Keratinocyte (primary cell): Measurements from ENCODE around the gene PFDN5. TPM values are rescaled to one million over a fixed set of nuclear protein-coding genes. Genes with fewer than 3 reads are reported as not detected.

ENCODE experiments used
- DNase-seq: peaks from one replicate; pipeline ENCODE4 v3.0.0-alpha.2; 2011; ENCODE audit warnings: low read depth, missing footprints, low spot score
- FAIRE-seq: peaks from 2 replicates; lab custom pipeline; 2011; peaks lifted over from hg19 to GRCh38; lab: Jason Lieb, UNC
- H2AFZ ChIP-seq: 2 replicates; pipeline ENCODE4 v1.6.0; 2012; ENCODE audit warnings: low read length, control low read depth, inconsistent platforms; ENCODE audit not compliant: control insufficient read depth
- H3K27ac ChIP-seq: 2 replicates; pipeline ENCODE4 v1.5.1; 2011; ENCODE audit warnings: low read length; ENCODE audit not compliant: control insufficient read depth, insufficient read depth
- H3K27me3 ChIP-seq: 3 replicates; pipeline ENCODE4 v1.6.0; 2011; ENCODE audit warnings: low read length; ENCODE audit not compliant: control insufficient read depth, insufficient read depth; ENCODE audit errors: extremely low read depth
- H3K36me3 ChIP-seq, 2 experiments: 2 replicates in 1 of 2; 3 replicates in 1 of 2; pipeline ENCODE4 v1.5.1; 2011; ENCODE audit warnings: low read length in 2 of 2, mild to moderate bottlenecking in 1 of 2; ENCODE audit not compliant: control insufficient read depth in 2 of 2, insufficient read depth in 2 of 2; ENCODE audit errors: extremely low read depth in 1 of 2
- H3K4me1 ChIP-seq: 3 replicates; pipeline ENCODE4 v1.5.1; 2011; ENCODE audit warnings: low read length; ENCODE audit not compliant: control insufficient read depth, insufficient read depth; ENCODE audit errors: extremely low read depth
- H3K4me2 ChIP-seq: 3 replicates; pipeline ENCODE4 v1.6.0; 2011; ENCODE audit warnings: low read depth, low read length; ENCODE audit not compliant: control insufficient read depth, insufficient read depth; ENCODE audit errors: extremely low read depth
- H3K4me3 ChIP-seq, 3 experiments: fragments of 200-600 bp in 1 of 3; sonication (generic) in 1 of 3; 2 replicates in 2 of 3; 3 replicates in 1 of 3; pipeline ENCODE4 v1.5.1; 2011 to 2016; ENCODE audit warnings: low read length in 3 of 3, mild to moderate bottlenecking in 3 of 3, control low read depth in 2 of 3, inconsistent platforms in 1 of 3, low read depth in 1 of 3, mixed read lengths in 1 of 3, mixed run types in 1 of 3, moderate library complexity in 1 of 3; ENCODE audit not compliant: control insufficient read depth in 2 of 3, insufficient read depth in 2 of 3; ENCODE audit errors: extremely low read depth in 1 of 3
- H3K79me2 ChIP-seq: 2 replicates; pipeline ENCODE4 v1.6.0; 2012; ENCODE audit warnings: low read length; ENCODE audit not compliant: control insufficient read depth, insufficient read depth
- H3K9ac ChIP-seq: 3 replicates; pipeline ENCODE4 v1.6.0; 2011; ENCODE audit warnings: low read length; ENCODE audit not compliant: control insufficient read depth, insufficient read depth; ENCODE audit errors: extremely low read depth
- H3K9me1 ChIP-seq: 3 replicates; pipeline ENCODE4 v1.6.0; 2011; ENCODE audit warnings: low read length; ENCODE audit not compliant: control insufficient read depth, insufficient read depth; ENCODE audit errors: extremely low read depth
- H3K9me3 ChIP-seq: 2 replicates; pipeline ENCODE4 v1.5.1; 2012; ENCODE audit warnings: low read depth, low read length; ENCODE audit not compliant: control insufficient read depth
- H4K20me1 ChIP-seq: 3 replicates; pipeline ENCODE4 v1.6.0; 2011; ENCODE audit warnings: low read length; ENCODE audit not compliant: control insufficient read depth, insufficient read depth; ENCODE audit errors: extremely low read depth
- CTCF ChIP-seq, 3 experiments: IDR thresholded peaks in 1 of 3; conservative IDR thresholded peaks in 1 of 3; optimal IDR thresholded peaks in 1 of 3; 2 replicates in 2 of 3; 3 replicates in 1 of 3; pipeline versions ENCODE3 to v1.5.1; 2011; ENCODE audit warnings: low read length in 3 of 3, mild to moderate bottlenecking in 3 of 3, moderate library complexity in 2 of 3, control low read depth in 1 of 3, inconsistent platforms in 1 of 3; ENCODE audit not compliant: insufficient read depth in 2 of 3; ENCODE audit errors: extremely low read depth in 1 of 3
- EZH2 ChIP-seq: IDR thresholded peaks from one replicate; pipeline ENCODE4 v1.6.1; 2012; ENCODE audit warnings: inconsistent platforms, mild to moderate bottlenecking, low read length, moderate library complexity
- dilution Hi-C: fragments of 300-500 bp; cut with MboI; formaldehyde crosslinking; loops from one replicate; pipeline ENCODE4 v1.7.0; 2020; ENCODE audit warnings: low sequenced_read_pairs; ENCODE audit not compliant: extremely low pct_ligation_motif_present
- polyA plus RNA-seq, 5 experiments: library from polyadenylated mRNA; depleted of rRNA in 3 of 5; stranded (reverse) in 3 of 5; stranded (forward) in 1 of 5; unstranded in 1 of 5; fragments of >200 nt; gene quantifications; 1 replicate in 1 of 5; 2 replicates in 3 of 5; 3 replicates in 1 of 5; pipeline versions ENCODE4 v1.2.1 to v1.2.3, GENCODE V29; 2011 to 2012; ENCODE audit warnings: missing spikeins in 2 of 5, low read depth in 1 of 5, low replicate concordance in 1 of 5

The PFDN5 gene
- polyA plus RNA-seq, 1 donor (not counting 4 experiments of a cell fraction or from before 2014, with no cell fraction given), result 659 TPM

GRCh38 chr12:53279888-53280498 is 15.3 kb upstream of the PFDN5 start:
- H3K36me3 ChIP-seq, result peaks cover 0 to 45% of the 10 kb centered on the region in 2 experiments
- no peak overlapping the region for H3K27ac ChIP-seq
- dilution Hi-C loops, result no loop called here
- no peak for DNase-seq
- no peak overlapping the region for H3K9ac ChIP-seq
- no peak overlapping the region for H3K4me2 ChIP-seq
- H2AFZ ChIP-seq, result no peak overlapping the region
- no peaks in the 10 kb centered on the region for H3K9me3 ChIP-seq
- no peaks in the 10 kb centered on the region for H3K9me1 ChIP-seq
- TF ChIP-seq CTCF (optimal IDR thresholded peaks at IDR 0.05 in 1 of 3, IDR thresholded peaks at IDR 0.05 in 1 of 3, conservative IDR thresholded peaks at IDR 0.05 in 1 of 3; ENCODE audit: extremely low read depth in 1 of 3, insufficient read depth in 2 of 3, low read length in 3 of 3) (no peak), EZH2 (no peak)
- H3K79me2 ChIP-seq, result no peaks in the 10 kb centered on the region
- no peaks in the 10 kb centered on the region for H3K27me3 ChIP-seq
- FAIRE-seq, result no peak
- no peak overlapping the region for H3K4me3 ChIP-seq
- H4K20me1 ChIP-seq, result no peaks in the 10 kb centered on the region
- no peaks in the 10 kb centered on the region for H3K4me1 ChIP-seq

- TF ChIP-seq CTCF (optimal IDR thresholded peaks at IDR 0.05 in 1 of 3, IDR thresholded peaks at IDR 0.05 in 1 of 3, conservative IDR thresholded peaks at IDR 0.05 in 1 of 3; ENCODE audit: extremely low read depth in 1 of 3, insufficient read depth in 2 of 3, low read length in 3 of 3) (no peak), EZH2 (no peak)
- DNase-seq (no peak), FAIRE-seq (no peak)
- no peak overlapping the region for H3K27ac ChIP-seq
- dilution Hi-C loops, result no loop called here
- H3K79me2 ChIP-seq, result no peaks in the 10 kb centered on the region
- H3K9me1 ChIP-seq, result no peaks in the 10 kb centered on the region
- no peak overlapping the region for H2AFZ ChIP-seq
- H3K4me2 ChIP-seq, result no peak overlapping the region
- H3K4me1 ChIP-seq, result no peaks in the 10 kb centered on the region
- no peaks in the 10 kb centered on the region for H3K9me3 ChIP-seq
- no peaks in the 10 kb centered on the region for H3K27me3 ChIP-seq
- peaks cover 0 to 46% of the 10 kb centered on the region in 2 experiments for H3K36me3 ChIP-seq
- H3K4me3 ChIP-seq, result no peak overlapping the region
- no peaks in the 10 kb centered on the region for H4K20me1 ChIP-seq
- no peak overlapping the region for H3K9ac ChIP-seq
These were observed 8.9 kb upstream of the PFDN5 start for GRCh38 chr12:53286448-53286847.
